HG03571 (cell line): Measurements from ENCODE around the gene ZNF253.
"Not testable (repeated sequence)": the region's sequence is repeated elsewhere in the genome, so short reads cannot be mapped to it uniquely, and the experiment has no call there.

Source experiments
- ATAC-seq: cut with Tn5 transposase; IDR thresholded peaks from one replicate; pipeline ENCODE4 v1.9.1; 2021; ENCODE audit not compliant: unreplicated experiment

Gene ZNF253

GRCh38 chr19:19892055-19892941 is 26.6 kb downstream of the ZNF253 start:
- not testable (repeated sequence) for ATAC-seq

GRCh38 chr19:19900139-19900728 is 34.6 kb downstream of the ZNF253 start:
- no peak for ATAC-seq

GRCh38 chr19:19900729-19901444 is 35.2 kb downstream of the ZNF253 start, which contains the start of gene ZNF93:
TSS of gene ZNF93 (plus strand) at chr19:19900946. CDS start at chr19:19901089, 143 bp downstream.
- ATAC-seq: no peak

- ATAC-seq: not testable (repeated sequence)
These were observed 41.9 kb downstream of the ZNF253 start for GRCh38 chr19:19907551-19907950.

- no peak for ATAC-seq
These were observed 44.0 kb downstream of the ZNF253 start for GRCh38 chr19:19909654-19910053.

GRCh38 chr19:19911150-19911549 is 45.5 kb downstream of the ZNF253 start:
- no peak for ATAC-seq

GRCh38 chr19:19914596-19914995 is 48.9 kb downstream of the ZNF253 start:
- ATAC-seq: no peak

GRCh38 chr19:19930417-19930816 is 64.7 kb downstream of the ZNF253 start:
- ATAC-seq: not testable (repeated sequence)

GRCh38 chr19:19933432-19934314 is 68.0 kb downstream of the ZNF253 start:
- not testable (repeated sequence) for ATAC-seq

GRCh38 chr19:19937403-19937802 is 71.7 kb downstream of the ZNF253 start:
- no peak for ATAC-seq

GRCh38 chr19:19938449-19938848 is 72.8 kb downstream of the ZNF253 start:
- no peak for ATAC-seq

- no peak for ATAC-seq
These were observed 78.3 kb downstream of the ZNF253 start for GRCh38 chr19:19943848-19944582.
